ENCODE results near the gene BHMT.

DNA sequence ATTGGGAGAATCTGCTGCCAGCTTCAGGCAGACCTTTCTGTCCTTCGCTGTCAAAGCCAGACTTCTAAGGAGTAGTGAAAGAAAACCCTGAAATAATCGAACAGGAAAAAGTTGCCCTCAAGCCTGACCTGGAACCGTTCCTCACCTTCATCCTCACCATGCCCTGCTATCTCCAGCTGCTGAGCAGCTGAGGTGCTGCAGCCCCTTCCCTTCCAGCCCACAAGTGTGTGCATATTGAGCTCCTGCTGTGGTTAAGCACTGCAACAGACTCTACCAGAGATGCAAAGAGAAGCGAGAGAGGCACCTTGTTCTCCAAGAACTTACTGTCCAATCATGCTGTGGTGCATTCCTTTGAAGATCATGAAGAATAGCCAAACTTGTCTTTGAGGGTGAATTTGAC lies 23.1 kb upstream of the BHMT start:
- TF ChIP-seq, protein P1, sequence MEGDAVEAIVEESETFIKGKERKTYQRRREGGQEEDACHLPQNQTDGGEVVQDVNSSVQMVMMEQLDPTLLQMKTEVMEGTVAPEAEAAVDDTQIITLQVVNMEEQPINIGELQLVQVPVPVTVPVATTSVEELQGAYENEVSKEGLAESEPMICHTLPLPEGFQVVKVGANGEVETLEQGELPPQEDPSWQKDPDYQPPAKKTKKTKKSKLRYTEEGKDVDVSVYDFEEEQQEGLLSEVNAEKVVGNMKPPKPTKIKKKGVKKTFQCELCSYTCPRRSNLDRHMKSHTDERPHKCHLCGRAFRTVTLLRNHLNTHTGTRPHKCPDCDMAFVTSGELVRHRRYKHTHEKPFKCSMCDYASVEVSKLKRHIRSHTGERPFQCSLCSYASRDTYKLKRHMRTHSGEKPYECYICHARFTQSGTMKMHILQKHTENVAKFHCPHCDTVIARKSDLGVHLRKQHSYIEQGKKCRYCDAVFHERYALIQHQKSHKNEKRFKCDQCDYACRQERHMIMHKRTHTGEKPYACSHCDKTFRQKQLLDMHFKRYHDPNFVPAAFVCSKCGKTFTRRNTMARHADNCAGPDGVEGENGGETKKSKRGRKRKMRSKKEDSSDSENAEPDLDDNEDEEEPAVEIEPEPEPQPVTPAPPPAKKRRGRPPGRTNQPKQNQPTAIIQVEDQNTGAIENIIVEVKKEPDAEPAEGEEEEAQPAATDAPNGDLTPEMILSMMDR (IDR thresholded peaks at IDR 0.05), result no peak
- no peak for TF ChIP-seq POLR2A (IDR thresholded peaks at IDR 0.05)

All from lower leg skin (tissue), 3 donors.